HepG2 (cell line): ENCODE measurements around the gene GGNBP2. TPM values are rescaled to one million over a fixed set of nuclear protein-coding genes. Genes with fewer than 3 reads are reported as not detected.
"Not testable (repeated sequence)": the region's sequence is repeated elsewhere in the genome, so short reads cannot be mapped to it uniquely, and the experiment has no call there.

ENCODE experiments used
- ATAC-seq: fragments of 200-7000 bp; cut with Tn5 transposase; 3 replicates; pipeline ENCODE4 v1.9.1; 2020; ENCODE audit warnings: mild to moderate bottlenecking, moderate library complexity
- BruUV-seq: library from RNA; stranded (reverse); fragments of 400-500 nt; replicated peaks from 2 replicates; lab custom pipeline; 2021; lab: Mats Ljungman, UMichigan
- CTCF ChIA-PET: fragments of 300-600 bp; formaldehyde crosslinking; extraction: SDS; loops from one replicate; lab custom pipeline; 2021; ENCODE audit warnings: low total read pairs, inconsistent platforms, low intra/inter-chr PET ratio; lab: Yijun Ruan, JAX
- POLR2A ChIA-PET: fragments of 350-600 bp; sonication (Branson Sonifier 250); formaldehyde crosslinking; loops from one replicate; lab custom pipeline; 2020; ENCODE audit warnings: antibody characterized with exemption, inconsistent platforms; lab: Yijun Ruan, JAX
- DNase-seq: peaks from one replicate; pipeline ENCODE4 v3.0.0-alpha.2; 2015; ENCODE audit warnings: low spot score
- FAIRE-seq: peaks from 3 replicates; lab custom pipeline; 2011; peaks lifted over from hg19 to GRCh38; lab: Jason Lieb, UNC
- H2AFZ ChIP-seq: one replicate; pipeline ENCODE4 v1.6.1; 2011; ENCODE audit warnings: low read length, inconsistent platforms
- H3K27ac ChIP-seq: fragments of 300-600 bp; 3 replicates; pipeline ENCODE4 v1.8.0; 2011; ENCODE audit warnings: mixed run types, mild to moderate bottlenecking, mixed read lengths, low read length, inconsistent platforms; ENCODE audit not compliant: insufficient read depth; ENCODE audit errors: extremely low read length
- H3K27me3 ChIP-seq, 2 experiments: fragments of 200-600 bp in 1 of 2; 2 replicates in 1 of 2; 3 replicates in 1 of 2; pipeline versions ENCODE4 v1.6.0 to v1.8.0; 2011; ENCODE audit warnings: low read length in 2 of 2, mild to moderate bottlenecking in 2 of 2, moderate library complexity in 2 of 2, inconsistent platforms in 1 of 2; ENCODE audit not compliant: insufficient read depth in 2 of 2, control insufficient read depth in 1 of 2
- H3K36me3 ChIP-seq, 2 experiments: fragments of 200-600 bp in 1 of 2; replicated peaks in 1 of 2; 2 replicates in 1 of 2; 3 replicates in 1 of 2; pipeline versions ENCODE4 v1.5.1 to v1.8.0; 2011; ENCODE audit warnings: low read length in 2 of 2, inconsistent platforms in 1 of 2; ENCODE audit not compliant: insufficient read depth in 2 of 2, control insufficient read depth in 1 of 2
- H3K4me1 ChIP-seq: 2 replicates; pipeline ENCODE4 v1.5.1; 2012; ENCODE audit warnings: low read length, inconsistent platforms; ENCODE audit not compliant: insufficient read depth
- H3K4me2 ChIP-seq: 2 replicates; pipeline ENCODE4 v1.6.0; 2011; ENCODE audit warnings: low read depth, low read length, inconsistent platforms
- H3K4me3 ChIP-seq, 3 experiments: fragments of 200-600 bp in 1 of 3; sonication (generic), shearing (Covaris generic) in 1 of 3; replicated peaks in 1 of 3; 2 replicates each; pipeline ENCODE4 v1.5.1; 2011 to 2016; ENCODE audit warnings: low read length in 3 of 3, inconsistent platforms in 2 of 3, low read depth in 2 of 3, mild to moderate bottlenecking in 2 of 3, control low read depth in 1 of 3, mixed read lengths in 1 of 3; ENCODE audit not compliant: insufficient read depth in 1 of 3
- H3K79me2 ChIP-seq: one replicate; pipeline ENCODE4 v1.6.1; 2011; ENCODE audit warnings: low read length, inconsistent platforms; ENCODE audit not compliant: insufficient read depth
- H3K9ac ChIP-seq: 2 replicates; pipeline ENCODE4 v1.6.0; 2011; ENCODE audit warnings: mild to moderate bottlenecking, low read depth, low read length, inconsistent platforms; ENCODE audit not compliant: insufficient read depth
- H3K9me3 ChIP-seq: 2 replicates; pipeline ENCODE4 v1.5.1; 2012; ENCODE audit warnings: mild to moderate bottlenecking, low read length
- H4K20me1 ChIP-seq: 2 replicates; pipeline ENCODE4 v1.6.0; 2011; ENCODE audit warnings: inconsistent platforms, mild to moderate bottlenecking, low read length, moderate library complexity; ENCODE audit not compliant: insufficient read depth
- BORCS8-MEF2B ChIP-seq: sonication (generic); formaldehyde crosslinking; IDR thresholded peaks from 2 replicates; pipeline ENCODE4 v1.8.0; 2022; ENCODE audit warnings: mild to moderate bottlenecking, missing genetic modification reagents
- HMG20B ChIP-seq: conservative IDR thresholded peaks from 2 replicates; pipeline ENCODE4 v1.6.1; 2016; ENCODE audit warnings: missing genetic modification reagents, missing compliant biosample characterization
- MIER3 ChIP-seq: IDR thresholded peaks from 2 replicates; pipeline ENCODE4 v1.6.1; 2016; ENCODE audit warnings: missing compliant biosample characterization, borderline replicate concordance
- RBM22 ChIP-seq: fragments of 200-400 bp; formaldehyde crosslinking; optimal IDR thresholded peaks from 2 replicates; pipeline ENCODE3; 2017; ENCODE audit warnings: mild to moderate bottlenecking, low read length, moderate library complexity
- ZBTB4 ChIP-seq: sonication (generic); formaldehyde crosslinking; IDR thresholded peaks from 2 replicates; pipeline ENCODE4 v1.4.0; 2020; ENCODE audit warnings: missing genetic modification reagents, mild to moderate bottlenecking, borderline replicate concordance
- ZNF121 ChIP-seq: sonication (generic); formaldehyde crosslinking; IDR thresholded peaks from 2 replicates; pipeline ENCODE4 v1.5.0; 2020; ENCODE audit warnings: mild to moderate bottlenecking, missing genetic modification reagents
- ZNF503 ChIP-seq: sonication (generic); formaldehyde crosslinking; IDR thresholded peaks from 2 replicates; pipeline ENCODE4 v1.4.0; 2020; ENCODE audit warnings: missing genetic modification reagents
- ZNF770 ChIP-seq: sonication (generic); formaldehyde crosslinking; IDR thresholded peaks from 2 replicates; pipeline ENCODE4 v1.5.0; 2020; ENCODE audit warnings: mild to moderate bottlenecking, missing genetic modification reagents
- ZNF780A ChIP-seq: sonication (generic); formaldehyde crosslinking; IDR thresholded peaks from 2 replicates; pipeline ENCODE4 v1.8.0; 2022; ENCODE audit warnings: mild to moderate bottlenecking, missing genetic modification reagents, moderate library complexity
- ZNF879 ChIP-seq: sonication (generic); formaldehyde crosslinking; IDR thresholded peaks from 2 replicates; pipeline ENCODE4 v1.8.1; 2023; ENCODE audit warnings: missing genetic modification reagents
- WGBS: methylation state at CpG from one replicate; pipeline ENCODE4 v1.1.6; 2017; ENCODE audit warnings: low lambda C conversion rate; 5-methylcytosine and 5-hydroxymethylcytosine counted together
- in situ Hi-C: cut with HindIII; loops from 2 replicates; pipeline ENCODE4 v1.10.0; 2017; ENCODE audit warnings: low pct_unique_long_range_greater_than_20kb; ENCODE audit not compliant: extremely low pct_ligation_motif_present
- intact Hi-C: fragments of 100-400 bp; cut with micrococcal nuclease; formaldehyde crosslinking; loops from one replicate; pipeline ENCODE4 v1.10.0; 2022; ENCODE audit not compliant: unreplicated experiment
- polyA plus RNA-seq, 8 experiments: library from polyadenylated mRNA; depleted of rRNA in 3 of 8; stranded (reverse) in 7 of 8; unstranded in 1 of 8; fragments of >200 nt; fragmentation: Illumina TruSeq in 4 of 8; extraction: Trizol in 4 of 8; gene quantifications; 2 replicates each; pipeline versions ENCODE4 v1.2.1 to v1.2.3, GENCODE V29; 2011 to 2016; ENCODE audit warnings: low read depth in 4 of 8, missing spikeins in 1 of 8, mixed read lengths in 1 of 8; ENCODE audit not compliant: insufficient read depth in 1 of 8
- total RNA-seq, 5 experiments: library from RNA; depleted of rRNA; stranded (reverse); fragments of >200 nt; fragmentation: Illumina TruSeq; extraction: Trizol; gene quantifications; 2 replicates each; pipeline ENCODE4 v1.2.3, GENCODE V29; 2016; ENCODE audit warnings: low read depth in 1 of 5

GGNBP2 gene
- total and polyA plus RNA-seq, 2 of the 13 experiments (the other 11 are each of a cell fraction or from before 2014, with no cell fraction given), result 53.3 to 84.2 TPM

- DNase-seq, ATAC-seq, H2AFZ ChIP-seq, BruUV-seq, H3K9ac ChIP-seq, in situ Hi-C loops, POLR2A ChIA-PET, H4K20me1 ChIP-seq, FAIRE-seq, H3K4me3 ChIP-seq, H3K27ac ChIP-seq, H3K79me2 ChIP-seq, H3K9me3 ChIP-seq, CTCF ChIA-PET, H3K27me3 ChIP-seq, H3K4me2 ChIP-seq: not testable (repeated sequence)
- H3K36me3 ChIP-seq, result peaks cover 27 to 47% of the 10 kb centered on the region in 2 experiments
- WGBS, result 88% methylated on average over 2 of the region's 2 CpGs
- TF ChIP-seq ZNF121 (CRISPR knock-in tag) (peak; percentile 82), ZNF770 (peak; percentile 49)
- H3K4me1 ChIP-seq, result peaks cover 18% of the 10 kb centered on the region
- intact Hi-C loops, result loop anchor here (1.0 kb wide), 1 partner anchor 26 kb away; the partner anchor contains the start of genes MYO19 and PIGW
These were observed 36.3 kb upstream of the GGNBP2 start for GRCh38 chr17:36508439-36508838.

- Histone ChIP-seq H3K4me2 (no peak overlapping the region), H3K4me3 (no peak overlapping the region), H3K9ac (no peak overlapping the region), H3K36me3 (peaks cover 25 to 49% of the 10 kb centered on the region in 2 experiments), H3K27ac (no peak overlapping the region), H2AFZ (no peak overlapping the region), H3K27me3 (no peaks in the 10 kb centered on the region), H3K9me3 (no peaks in the 10 kb centered on the region), H3K79me2 (no peaks in the 10 kb centered on the region), H4K20me1 (no peaks in the 10 kb centered on the region), H3K4me1 (peaks cover 18% of the 10 kb centered on the region)
- ChIA-PET POLR2A (no interaction called here), CTCF (no interaction called here)
- no peak for DNase-seq
- ATAC-seq, result no peak
- TF ChIP-seq MIER3 (no peak), BORCS8-MEF2B (CRISPR knock-in tag) (no peak), ZNF503 (no peak), ZNF780A (CRISPR knock-in tag) (no peak), HMG20B (CRISPR knock-in tag) (no peak), ZNF879 (CRISPR knock-in tag) (no peak), RBM22 (peak; percentile 4), ZBTB4 (CRISPR knock-in tag) (no peak)
- in situ Hi-C loops (no loop called here), intact Hi-C loops (no loop called here)
- no TSS peak for BruUV-seq
- 98% methylated on average over 4 of the region's 9 CpGs for WGBS
- no peak for FAIRE-seq
These were observed 35.3 kb upstream of the GGNBP2 start for GRCh38 chr17:36509272-36509985.
